ENCODE data around the gene OBSCN.

OBSCN gene, protein sequence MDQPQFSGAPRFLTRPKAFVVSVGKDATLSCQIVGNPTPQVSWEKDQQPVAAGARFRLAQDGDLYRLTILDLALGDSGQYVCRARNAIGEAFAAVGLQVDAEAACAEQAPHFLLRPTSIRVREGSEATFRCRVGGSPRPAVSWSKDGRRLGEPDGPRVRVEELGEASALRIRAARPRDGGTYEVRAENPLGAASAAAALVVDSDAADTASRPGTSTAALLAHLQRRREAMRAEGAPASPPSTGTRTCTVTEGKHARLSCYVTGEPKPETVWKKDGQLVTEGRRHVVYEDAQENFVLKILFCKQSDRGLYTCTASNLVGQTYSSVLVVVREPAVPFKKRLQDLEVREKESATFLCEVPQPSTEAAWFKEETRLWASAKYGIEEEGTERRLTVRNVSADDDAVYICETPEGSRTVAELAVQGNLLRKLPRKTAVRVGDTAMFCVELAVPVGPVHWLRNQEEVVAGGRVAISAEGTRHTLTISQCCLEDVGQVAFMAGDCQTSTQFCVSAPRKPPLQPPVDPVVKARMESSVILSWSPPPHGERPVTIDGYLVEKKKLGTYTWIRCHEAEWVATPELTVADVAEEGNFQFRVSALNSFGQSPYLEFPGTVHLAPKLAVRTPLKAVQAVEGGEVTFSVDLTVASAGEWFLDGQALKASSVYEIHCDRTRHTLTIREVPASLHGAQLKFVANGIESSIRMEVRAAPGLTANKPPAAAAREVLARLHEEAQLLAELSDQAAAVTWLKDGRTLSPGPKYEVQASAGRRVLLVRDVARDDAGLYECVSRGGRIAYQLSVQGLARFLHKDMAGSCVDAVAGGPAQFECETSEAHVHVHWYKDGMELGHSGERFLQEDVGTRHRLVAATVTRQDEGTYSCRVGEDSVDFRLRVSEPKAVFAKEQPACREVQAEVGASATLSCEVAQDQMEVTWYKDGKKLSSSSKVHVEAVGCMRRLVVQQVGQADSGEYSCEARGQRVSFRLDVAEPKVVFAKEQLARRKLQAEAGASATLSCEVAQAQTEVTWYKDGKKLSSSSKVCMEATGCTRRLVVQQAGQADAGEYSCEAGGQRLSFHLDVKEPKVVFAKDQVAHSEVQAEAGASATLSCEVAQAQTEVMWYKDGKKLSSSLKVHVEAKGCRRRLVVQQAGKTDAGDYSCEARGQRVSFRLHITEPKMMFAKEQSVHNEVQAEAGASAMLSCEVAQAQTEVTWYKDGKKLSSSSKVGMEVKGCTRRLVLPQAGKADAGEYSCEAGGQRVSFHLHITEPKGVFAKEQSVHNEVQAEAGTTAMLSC (N-terminal part only)

DNA sequence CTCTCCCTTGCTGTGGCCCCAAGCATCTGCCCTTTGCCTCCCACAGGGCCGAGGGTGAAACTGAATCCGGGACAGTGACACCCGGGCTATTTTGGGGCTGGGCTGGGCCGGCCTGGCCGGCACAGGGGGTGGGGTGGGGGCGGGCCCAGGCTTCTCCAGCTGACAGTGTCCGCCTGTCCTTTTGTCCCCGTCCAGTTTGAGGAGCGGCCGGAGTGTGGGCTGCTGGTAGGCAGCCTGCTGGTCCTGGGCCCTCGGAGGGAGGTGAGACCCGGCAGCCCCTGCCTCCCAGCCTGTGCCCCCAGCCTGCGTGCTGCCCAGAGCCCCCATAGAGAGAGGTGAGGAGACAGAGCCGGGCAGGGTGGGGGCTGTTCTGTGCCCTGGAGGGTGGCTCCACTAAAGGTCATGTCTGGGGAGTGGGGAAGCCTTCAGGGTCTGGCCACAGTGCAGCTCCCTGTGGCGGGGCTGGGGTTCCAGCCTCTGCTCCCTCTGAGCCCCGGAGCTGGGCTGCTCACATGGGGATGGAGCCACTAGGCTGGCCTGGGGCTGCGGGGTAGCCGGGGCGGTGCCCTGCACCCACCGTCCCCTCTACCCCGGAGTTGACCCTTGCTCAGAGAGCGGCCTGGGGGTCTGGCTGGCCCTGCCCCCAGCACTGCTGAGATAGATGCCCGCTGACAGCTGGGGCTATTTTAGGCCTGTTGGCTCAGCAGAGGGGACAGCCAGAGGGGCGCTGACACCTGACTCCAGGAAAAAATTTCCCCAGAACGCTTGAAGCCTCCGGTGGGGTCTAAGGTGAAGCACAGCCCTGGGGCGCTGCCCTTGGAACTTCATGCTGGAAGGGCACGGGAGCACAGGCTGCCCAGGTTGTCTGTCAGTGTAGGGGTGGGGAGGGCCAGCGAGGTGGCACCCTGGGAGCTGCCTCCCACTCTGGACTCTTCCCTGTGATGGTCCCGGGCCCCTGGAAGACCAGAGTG is at the start of gene OBSCN:
Gene OBSCN, plus strand, starts transcription at position 194 of the 971 bp plus-strand sequence. CDS start 3,740 bp downstream, outside the sequence.
- DNase-seq, result no peak

- no peak for DNase-seq
Observed at GRCh38 chr1:228158151-228159007, 49.5 kb upstream of the OBSCN start.

DNA sequence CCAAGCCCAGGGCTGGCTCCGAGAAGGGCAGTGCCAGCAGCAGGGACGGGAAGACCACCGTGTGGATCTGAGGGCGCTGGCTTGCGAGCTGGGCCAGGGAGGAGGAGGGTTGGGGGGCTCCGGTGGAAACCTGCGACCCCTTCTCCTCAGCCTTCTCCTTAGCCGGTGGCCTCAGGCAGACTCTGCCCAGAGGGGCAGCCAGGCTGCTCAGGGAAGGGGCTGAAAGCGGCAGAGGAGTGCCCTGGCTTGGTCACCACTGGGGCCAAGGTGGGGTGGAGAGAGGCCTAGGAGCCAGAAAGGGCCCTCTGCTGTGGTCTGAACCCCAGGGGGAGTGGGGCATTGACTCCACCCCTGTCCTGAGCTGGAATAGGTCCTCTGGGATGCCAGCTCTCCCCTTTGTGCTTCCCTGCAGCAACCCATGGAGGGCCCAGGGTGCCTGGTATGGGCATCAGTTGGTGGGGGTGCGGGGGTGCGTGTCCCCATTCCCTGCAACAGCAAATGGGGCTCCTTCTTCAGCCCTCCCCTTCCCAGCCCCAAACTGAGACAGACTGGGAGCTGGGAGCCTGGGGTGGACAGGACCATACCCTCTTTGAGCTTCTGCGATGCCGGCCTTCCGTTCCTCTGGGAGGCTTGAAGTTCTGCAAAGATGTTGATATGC is 48.7 kb upstream of the OBSCN start:
- no peak for DNase-seq

- no peak for DNase-seq
Observed at GRCh38 chr1:228160201-228160761, 47.6 kb upstream of the OBSCN start.

DNA sequence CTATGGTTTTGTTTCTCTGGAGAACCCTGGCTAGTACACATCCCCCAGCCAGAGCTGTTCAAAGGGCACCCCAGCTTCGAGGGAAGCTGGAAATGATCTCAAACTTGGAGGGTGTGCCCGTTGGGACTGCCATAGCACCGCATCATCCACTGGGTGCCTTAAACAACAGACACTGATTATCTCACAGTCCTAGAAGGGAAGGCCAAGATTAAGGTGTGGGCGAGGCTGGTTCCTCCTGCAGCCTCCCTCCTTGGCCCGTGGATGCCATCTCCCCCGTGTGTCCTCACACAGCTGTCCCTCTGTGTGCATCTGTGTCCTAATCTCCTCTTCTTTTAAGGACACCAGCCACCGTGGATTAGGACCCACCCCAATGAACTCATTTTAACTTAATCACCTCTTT is 46.5 kb upstream of the OBSCN start:
- no peak for DNase-seq

GRCh38 chr1:228161866-228162265 is 46.0 kb upstream of the OBSCN start:
- no peak for DNase-seq

- DNase-seq, result no peak
Observed at GRCh38 chr1:228162286-228163006, 45.4 kb upstream of the OBSCN start.

DNA sequence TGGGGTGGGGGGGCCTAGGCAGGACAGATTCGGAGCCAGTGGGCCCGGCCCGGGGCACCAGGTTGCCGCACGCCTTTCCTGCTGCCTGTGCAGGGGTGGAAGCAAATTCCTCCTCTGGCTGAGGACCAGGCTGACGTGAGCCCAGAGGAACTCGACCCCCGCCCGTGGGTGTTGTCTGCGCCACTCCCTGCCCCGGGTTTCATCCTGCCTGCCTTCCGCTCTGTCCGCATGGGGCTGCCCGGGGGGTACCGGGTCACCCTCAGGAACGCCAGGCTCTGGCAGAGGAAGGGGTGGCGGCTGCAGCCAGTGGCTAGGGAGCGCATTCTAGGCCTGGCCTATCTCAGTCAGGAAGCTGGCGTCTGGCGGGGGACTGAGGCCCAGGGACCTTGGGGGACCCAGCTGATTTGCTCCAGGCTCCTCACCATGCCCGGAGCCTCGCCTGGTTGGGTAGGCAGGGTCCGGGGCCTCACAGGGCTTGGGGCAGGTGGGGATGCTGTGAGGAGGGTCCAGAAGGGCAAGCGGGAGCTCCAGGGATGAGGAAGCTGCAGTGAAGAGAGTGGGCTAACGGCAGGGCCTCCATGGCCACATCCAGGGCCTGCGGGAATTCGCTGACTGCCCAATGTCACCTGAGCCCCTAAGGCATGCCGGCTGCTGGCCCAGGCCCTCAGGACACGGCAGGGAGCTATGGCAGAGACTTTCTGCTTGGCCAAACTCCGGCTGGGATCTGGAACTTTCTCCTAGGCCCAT is 44.7 kb upstream of the OBSCN start:
- no peak for DNase-seq

- no peak for DNase-seq
Observed at GRCh38 chr1:228163776-228164519, 43.9 kb upstream of the OBSCN start.

DNA sequence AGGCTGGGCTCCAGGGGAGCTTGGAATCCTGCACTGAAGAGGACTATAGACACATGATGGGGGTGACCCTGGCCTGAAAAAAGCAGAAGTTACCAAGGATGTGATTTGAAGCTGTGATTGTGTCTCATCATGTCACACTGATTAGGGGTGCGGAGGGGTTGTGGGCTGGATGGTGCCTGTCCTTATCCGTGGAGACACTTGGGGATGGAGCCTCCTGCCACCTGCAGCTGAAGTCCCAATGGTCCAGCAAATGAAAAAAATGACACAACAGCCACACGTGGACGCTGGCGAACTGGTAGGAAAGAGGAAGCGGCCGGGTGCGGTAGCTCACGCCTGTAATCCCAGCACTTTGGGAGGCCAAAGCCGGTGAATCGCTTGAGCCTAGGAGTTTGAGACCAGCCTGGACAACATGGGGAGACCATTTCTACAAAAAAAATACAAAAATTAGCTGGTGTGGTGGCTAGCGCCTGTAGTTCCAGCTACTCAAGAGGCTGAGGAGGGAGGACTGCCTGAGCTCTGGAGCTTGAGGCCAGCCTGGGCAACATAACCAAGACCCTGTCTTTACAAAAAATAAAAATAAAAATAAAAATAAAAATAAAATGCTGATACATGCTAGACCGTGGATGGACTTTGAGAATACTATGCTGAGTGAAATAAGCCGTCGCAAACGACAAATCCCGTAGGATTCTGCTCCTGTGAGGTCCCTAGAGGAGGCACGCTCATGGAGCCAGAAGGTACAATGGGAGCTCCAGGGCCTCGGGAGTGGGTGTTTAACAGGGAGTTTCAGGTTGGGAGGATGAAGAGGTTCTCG is 43.1 kb upstream of the OBSCN start:
- DNase-seq, result peak; percentile 27

- DNase-seq, result peak; percentile 93
Observed at GRCh38 chr1:228165372-228166169, 42.3 kb upstream of the OBSCN start, which contains the start of gene IBA57. IBA57 (plus strand) TSS chr1:228165804; CDS start chr1:228165817, 13 bp downstream.

DNA sequence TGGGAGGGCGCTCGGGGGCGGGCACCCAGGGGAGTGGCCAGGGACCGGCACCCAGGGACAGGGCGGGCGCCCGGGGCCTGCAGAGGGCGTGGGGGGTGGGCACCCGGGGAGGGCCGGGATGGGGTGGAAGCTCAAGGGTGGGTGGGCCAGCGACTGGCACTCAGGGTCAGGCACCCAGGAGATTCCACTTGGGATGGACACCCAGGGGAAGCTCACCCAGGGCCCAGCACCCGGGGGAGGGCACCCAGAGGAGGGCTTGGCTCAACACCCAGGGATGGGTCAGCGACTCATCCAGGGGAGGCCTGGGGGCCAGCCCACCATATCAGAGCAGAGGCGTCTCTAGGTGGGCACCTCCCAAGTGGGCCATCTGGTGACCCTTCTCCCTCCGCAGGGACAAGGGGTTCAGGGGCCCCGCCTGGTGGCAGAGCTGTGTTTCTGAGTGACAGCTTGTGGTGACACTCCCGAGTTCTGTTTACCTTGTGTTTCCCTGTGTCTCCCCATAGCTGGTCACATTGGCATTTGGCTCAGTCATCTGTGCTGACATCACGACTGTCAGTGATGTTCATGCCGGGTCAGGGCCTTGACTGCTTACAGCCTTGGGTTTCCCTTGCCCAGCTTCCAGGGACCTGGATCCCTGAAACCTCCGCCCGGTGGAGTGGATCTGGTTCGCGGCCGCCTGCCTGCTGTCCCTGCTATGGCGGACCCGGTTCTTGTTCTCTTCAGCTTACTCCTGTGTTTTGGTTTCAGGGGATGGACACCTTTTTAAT is 41.5 kb upstream of the OBSCN start:
- peak; percentile 25 for DNase-seq

GRCh38 chr1:228168563-228169270 is 39.1 kb upstream of the OBSCN start:
- no peak for DNase-seq

DNA sequence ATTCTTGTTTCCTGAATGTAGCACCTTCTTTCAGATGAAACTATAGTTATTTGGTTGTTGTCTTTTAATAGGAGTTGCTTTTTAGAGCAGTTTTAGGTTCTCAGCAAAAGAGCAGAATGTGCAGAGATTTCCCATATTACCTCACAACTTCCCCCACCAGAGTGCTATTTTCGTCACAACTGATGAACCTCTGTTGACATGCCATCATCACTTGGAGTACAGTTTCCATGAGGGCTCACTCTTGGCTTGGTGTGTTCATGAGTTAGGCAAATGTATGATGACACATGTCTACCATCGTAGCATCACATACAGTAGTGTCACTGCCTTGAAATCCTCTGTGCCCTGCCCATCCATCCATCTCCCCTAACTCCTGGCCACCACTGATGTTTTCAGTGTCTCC is 38.5 kb upstream of the OBSCN start:
- no peak for DNase-seq
